Liver (tissue), 3 donors: ENCODE results near the gene TCEAL1.

Experiments used
- ATF3 ChIP-seq: IDR thresholded peaks from 2 replicates; pipeline ENCODE4 v1.6.1; 2016; ENCODE audit warnings: antibody characterized with exemption
- CTCF ChIP-seq: fragments of 150-350 bp; IDR thresholded peaks from 2 replicates; pipeline ENCODE4 v1.5.1; 2017; ENCODE audit warnings: improper control_type of control experiment, low read depth, low read length; ENCODE audit not compliant: missing input control
- EGR1 ChIP-seq, 2 donors: IDR thresholded peaks; 2 replicates each; pipeline ENCODE4 v1.6.1; 2016 to 2018; ENCODE audit warnings: antibody characterized with exemption in 2 of 2, low read depth in 2 of 2
- JUND ChIP-seq, 2 donors: IDR thresholded peaks; 2 replicates each; pipeline ENCODE4 v1.6.1; 2016; ENCODE audit warnings: antibody characterized with exemption in 2 of 2
- NR2F2 ChIP-seq: IDR thresholded peaks from 2 replicates; pipeline ENCODE4 v1.6.1; 2016; ENCODE audit warnings: antibody characterized with exemption
- RAD21 ChIP-seq, 2 donors: IDR thresholded peaks; 2 replicates each; pipeline ENCODE4 v1.6.1; 2016; ENCODE audit warnings: antibody characterized with exemption in 2 of 2, mild to moderate bottlenecking in 2 of 2
- REST ChIP-seq: IDR thresholded peaks from 2 replicates; pipeline ENCODE4 v1.6.1; 2016; ENCODE audit warnings: antibody characterized with exemption, mild to moderate bottlenecking
- RXRA ChIP-seq, 2 donors: IDR thresholded peaks; 2 replicates each; pipeline ENCODE4 v1.6.1; 2017 to 2018; ENCODE audit warnings: antibody characterized with exemption in 2 of 2, mild to moderate bottlenecking in 1 of 2
- SP1 ChIP-seq: IDR thresholded peaks from 2 replicates; pipeline ENCODE4 v1.6.1; 2018; ENCODE audit warnings: antibody characterized with exemption, mild to moderate bottlenecking
- donor health status: healthy.
- donor health status: healthy.

- TF ChIP-seq CTCF: no peak
- no peak for TF ChIP-seq SP1
- no peak for TF ChIP-seq ATF3
- TF ChIP-seq REST: no peak
- TF ChIP-seq EGR1 (IDR thresholded peaks at IDR 0.05; ENCODE audit: low read depth in 2 of 2): no peak
- TF ChIP-seq JUND (IDR thresholded peaks at IDR 0.05): no peak
- no peak for TF ChIP-seq RXRA (IDR thresholded peaks at IDR 0.05)
- no peak for TF ChIP-seq NR2F2
- TF ChIP-seq RAD21 (IDR thresholded peaks at IDR 0.05): no peak
Observed at GRCh38 chrX:103586314-103586646, 42.5 kb upstream of the TCEAL1 start.
